Measurements from ENCODE around the gene KIF3B. TPM values are rescaled to one million over a fixed set of nuclear protein-coding genes. Genes with fewer than 3 reads are reported as not detected.

Gene KIF3B
- total RNA-seq, 2 experiments from 2014 or later: 8.2 to 25.2 TPM

DNA sequence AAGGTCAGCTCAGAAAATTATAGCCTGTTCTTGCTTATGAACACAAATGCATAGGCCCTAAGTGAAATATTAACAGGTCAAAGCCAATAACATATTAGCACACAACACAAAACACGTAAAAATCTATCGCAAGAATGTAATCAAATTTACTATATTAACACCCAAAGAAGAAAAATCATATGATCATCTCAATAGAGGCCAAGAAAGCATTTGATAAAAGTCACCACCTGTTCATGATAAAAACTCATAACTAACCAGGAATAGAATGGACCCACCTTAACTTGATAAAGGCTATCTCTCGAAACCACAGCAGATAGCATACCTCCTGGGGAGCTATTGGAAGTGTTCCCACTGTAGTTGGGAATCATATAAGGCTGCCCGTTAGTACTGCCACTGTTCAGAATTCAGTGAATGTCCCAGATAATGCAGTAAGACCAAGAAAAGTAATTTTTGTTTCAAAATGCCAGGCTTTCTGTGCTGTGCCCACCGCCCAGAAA is 48.2 kb upstream of the KIF3B start:
- no peak overlapping the region for H3K4me2 ChIP-seq (ENCODE audit: low read length)
- no peak overlapping the region for H3K27ac ChIP-seq (ENCODE audit: low read depth, low read length, poor library complexity, severe bottlenecking)
- intact Hi-C loops (cut with micrococcal nuclease; ENCODE audit: unreplicated experiment): no loop called here
- no peaks in the 10 kb centered on the region for H3K79me2 ChIP-seq (ENCODE audit: insufficient read depth, low read depth, low read length)
- H2AFZ ChIP-seq (ENCODE audit: low read length): no peak overlapping the region
- DNase-seq (ENCODE audit: low spot score): no peak
- no peaks in the 10 kb centered on the region for H3K9me2 ChIP-seq (ENCODE audit: insufficient read depth, low read length)
- CTCF ChIA-PET (ENCODE audit: unreplicated experiment): no interaction called here
- TF ChIP-seq, protein P1, sequence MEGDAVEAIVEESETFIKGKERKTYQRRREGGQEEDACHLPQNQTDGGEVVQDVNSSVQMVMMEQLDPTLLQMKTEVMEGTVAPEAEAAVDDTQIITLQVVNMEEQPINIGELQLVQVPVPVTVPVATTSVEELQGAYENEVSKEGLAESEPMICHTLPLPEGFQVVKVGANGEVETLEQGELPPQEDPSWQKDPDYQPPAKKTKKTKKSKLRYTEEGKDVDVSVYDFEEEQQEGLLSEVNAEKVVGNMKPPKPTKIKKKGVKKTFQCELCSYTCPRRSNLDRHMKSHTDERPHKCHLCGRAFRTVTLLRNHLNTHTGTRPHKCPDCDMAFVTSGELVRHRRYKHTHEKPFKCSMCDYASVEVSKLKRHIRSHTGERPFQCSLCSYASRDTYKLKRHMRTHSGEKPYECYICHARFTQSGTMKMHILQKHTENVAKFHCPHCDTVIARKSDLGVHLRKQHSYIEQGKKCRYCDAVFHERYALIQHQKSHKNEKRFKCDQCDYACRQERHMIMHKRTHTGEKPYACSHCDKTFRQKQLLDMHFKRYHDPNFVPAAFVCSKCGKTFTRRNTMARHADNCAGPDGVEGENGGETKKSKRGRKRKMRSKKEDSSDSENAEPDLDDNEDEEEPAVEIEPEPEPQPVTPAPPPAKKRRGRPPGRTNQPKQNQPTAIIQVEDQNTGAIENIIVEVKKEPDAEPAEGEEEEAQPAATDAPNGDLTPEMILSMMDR (conservative IDR thresholded peaks at IDR 0.05; ENCODE audit: low read length): no peak
- TF ChIP-seq EZH2phosphoT487 (IDR thresholded peaks at IDR 0.05; ENCODE audit: borderline replicate concordance, low read depth, low read length): no peak
- peaks cover 4% of the 10 kb centered on the region for H3K4me1 ChIP-seq (ENCODE audit: insufficient read depth, low read length, poor library complexity, severe bottlenecking)
- POLR2A ChIA-PET: interaction anchor here (0.6 to 1.7 kb wide), 4 partner anchors 11 to 470 kb away, joined by 3 to 6 read pairs (median 4); no protein-coding TSS in a partner anchor
- no peaks in the 10 kb centered on the region for H3K9me3 ChIP-seq (ENCODE audit: low read length)
- no peak overlapping the region for H3K4me3 ChIP-seq (ENCODE audit: low read depth, low read length, poor library complexity, severe bottlenecking)
- BruUV-seq (replicated peaks): no TSS peak
- H4K20me1 ChIP-seq (ENCODE audit: insufficient read depth, low read length): no peaks in the 10 kb centered on the region
- peaks cover 93% of the 10 kb centered on the region for H3K36me3 ChIP-seq (ENCODE audit: insufficient read depth, low read length)

DNA sequence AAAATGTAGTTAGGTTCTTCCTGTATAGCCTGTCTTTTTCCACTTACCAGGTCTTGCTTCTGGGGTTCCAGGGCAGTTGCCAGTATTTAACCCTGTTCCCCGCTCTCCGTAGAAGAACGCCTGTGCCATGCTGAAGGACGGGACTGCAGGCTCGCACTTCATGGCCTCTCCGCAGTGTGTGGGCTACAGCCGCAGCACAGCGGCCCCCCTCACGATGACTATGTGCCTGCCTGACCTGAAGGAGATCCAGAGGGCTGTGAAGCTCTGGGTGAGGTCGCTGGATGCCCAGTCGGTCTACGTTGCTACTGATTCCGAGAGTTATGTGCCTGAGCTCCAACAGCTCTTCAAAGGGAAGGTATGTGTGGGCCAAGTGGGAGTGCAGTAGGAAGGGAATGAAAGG is 46.7 kb upstream of the KIF3B start:
- H3K27ac ChIP-seq (ENCODE audit: low read depth, low read length, poor library complexity, severe bottlenecking): no peak overlapping the region
- no peak for DNase-seq (ENCODE audit: low spot score)
- BruUV-seq (replicated peaks): no TSS peak
- peaks cover 96% of the 10 kb centered on the region for H3K36me3 ChIP-seq (ENCODE audit: insufficient read depth, low read length)
- no peaks in the 10 kb centered on the region for H3K79me2 ChIP-seq (ENCODE audit: insufficient read depth, low read depth, low read length)
- H3K9me2 ChIP-seq (ENCODE audit: insufficient read depth, low read length): no peaks in the 10 kb centered on the region
- ChIA-PET CTCF (ENCODE audit: unreplicated experiment) (no interaction called here), POLR2A (interaction anchor here (0.8 to 1.7 kb wide), 2 partner anchors 10 to 55 kb away, joined by 3 to 6 read pairs; no protein-coding TSS in a partner anchor)
- no peaks in the 10 kb centered on the region for H3K9me3 ChIP-seq (ENCODE audit: low read length)
- TF ChIP-seq, protein P1 (conservative IDR thresholded peaks at IDR 0.05; ENCODE audit: low read length): no peak
- no peak for TF ChIP-seq EZH2phosphoT487 (IDR thresholded peaks at IDR 0.05; ENCODE audit: borderline replicate concordance, low read depth, low read length)
- no peak overlapping the region for H3K4me3 ChIP-seq (ENCODE audit: low read depth, low read length, poor library complexity, severe bottlenecking)
- H3K4me2 ChIP-seq (ENCODE audit: low read length): no peak overlapping the region
- peaks cover 4% of the 10 kb centered on the region for H3K4me1 ChIP-seq (ENCODE audit: insufficient read depth, low read length, poor library complexity, severe bottlenecking)
- no peaks in the 10 kb centered on the region for H4K20me1 ChIP-seq (ENCODE audit: insufficient read depth, low read length)
- H2AFZ ChIP-seq (ENCODE audit: low read length): no peak overlapping the region
- intact Hi-C loops (cut with micrococcal nuclease; ENCODE audit: unreplicated experiment): no loop called here

DNA sequence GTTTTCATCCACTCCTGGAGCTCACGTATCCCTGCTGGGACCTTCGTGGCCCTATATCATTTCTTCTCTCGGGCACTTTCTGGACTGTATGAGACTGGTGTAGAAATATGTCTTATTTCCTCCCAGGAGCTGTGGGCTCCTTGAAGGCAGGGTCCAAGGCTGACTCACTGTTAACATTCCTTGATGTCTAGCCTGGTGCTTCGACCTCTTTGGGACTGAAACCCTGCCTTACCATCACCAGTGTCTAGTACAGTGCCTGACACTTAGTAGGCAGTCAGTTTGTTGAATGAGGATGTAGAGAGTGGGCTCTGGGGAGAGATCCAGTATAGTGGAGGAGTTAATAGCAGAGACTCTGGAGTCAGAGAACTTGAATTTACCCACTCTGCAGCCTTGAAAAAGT is 46.2 kb upstream of the KIF3B start:
- no peaks in the 10 kb centered on the region for H3K9me3 ChIP-seq (ENCODE audit: low read length)
- H3K27ac ChIP-seq (ENCODE audit: low read depth, low read length, poor library complexity, severe bottlenecking): no peak overlapping the region
- no peak overlapping the region for H3K4me3 ChIP-seq (ENCODE audit: low read depth, low read length, poor library complexity, severe bottlenecking)
- ChIA-PET CTCF (ENCODE audit: unreplicated experiment) (no interaction called here), POLR2A (interaction anchor here (0.8 to 1.7 kb wide), 3 partner anchors 9 to 124 kb away, joined by 3 to 6 read pairs (median 5); no protein-coding TSS in a partner anchor)
- no peaks in the 10 kb centered on the region for H4K20me1 ChIP-seq (ENCODE audit: insufficient read depth, low read length)
- peaks cover 4% of the 10 kb centered on the region for H3K4me1 ChIP-seq (ENCODE audit: insufficient read depth, low read length, poor library complexity, severe bottlenecking)
- no TSS peak for BruUV-seq (replicated peaks)
- H2AFZ ChIP-seq (ENCODE audit: low read length): no peak overlapping the region
- no peaks in the 10 kb centered on the region for H3K79me2 ChIP-seq (ENCODE audit: insufficient read depth, low read depth, low read length)
- no peak for DNase-seq (ENCODE audit: low spot score)
- peaks cover 96% of the 10 kb centered on the region for H3K36me3 ChIP-seq (ENCODE audit: insufficient read depth, low read length)
- intact Hi-C loops (cut with micrococcal nuclease; ENCODE audit: unreplicated experiment): no loop called here
- TF ChIP-seq, protein P1 (conservative IDR thresholded peaks at IDR 0.05; ENCODE audit: low read length): no peak
- no peak for TF ChIP-seq EZH2phosphoT487 (IDR thresholded peaks at IDR 0.05; ENCODE audit: borderline replicate concordance, low read depth, low read length)
- no peak overlapping the region for H3K4me2 ChIP-seq (ENCODE audit: low read length)
- H3K9me2 ChIP-seq (ENCODE audit: insufficient read depth, low read length): no peaks in the 10 kb centered on the region
